Liver (tissue), 9 donors: ENCODE measurements around the gene KRTAP5-1. TPM values are rescaled to one million over a fixed set of nuclear protein-coding genes. Genes with fewer than 3 reads are reported as not detected.
"Not testable (repeated sequence)": the region's sequence is repeated elsewhere in the genome, so short reads cannot be mapped to it uniquely, and the experiment has no call there.

Source experiments
- DNase-seq: peaks from one replicate; pipeline ENCODE4 v3.0.0-alpha.2; 2017; ENCODE audit warnings: low spot score
- H3K27ac ChIP-seq, 2 donors: one replicate each; pipeline ENCODE4 v1.7.0; 2013; ENCODE audit warnings: inconsistent platforms in 2 of 2, low read length in 2 of 2, control low read depth in 1 of 2, low read depth in 1 of 2, mild to moderate bottlenecking in 1 of 2
- H3K27me3 ChIP-seq, 4 donors: one replicate each; pipeline versions ENCODE4 v1.6.1 to v1.7.0; 2013; ENCODE audit warnings: low read length in 3 of 4, inconsistent platforms in 1 of 4, mild to moderate bottlenecking in 1 of 4, moderate library complexity in 1 of 4; ENCODE audit not compliant: control insufficient read depth in 4 of 4, insufficient read depth in 4 of 4
- H3K36me3 ChIP-seq, 4 donors: one replicate each; pipeline versions ENCODE4 v1.6.1 to v1.7.0; 2013; ENCODE audit warnings: low read length in 3 of 4, mild to moderate bottlenecking in 3 of 4, low read depth in 1 of 4, moderate library complexity in 1 of 4; ENCODE audit not compliant: control insufficient read depth in 4 of 4, insufficient read depth in 3 of 4
- H3K4me1 ChIP-seq, 4 donors: one replicate each; pipeline versions ENCODE4 v1.6.1 to v1.7.0; 2013; ENCODE audit warnings: low read length in 3 of 4, mild to moderate bottlenecking in 3 of 4, moderate library complexity in 1 of 4; ENCODE audit not compliant: control insufficient read depth in 4 of 4, insufficient read depth in 4 of 4
- H3K4me3 ChIP-seq, 3 donors: one replicate each; pipeline versions ENCODE4 v1.6.1 to v1.7.0; 2013; ENCODE audit warnings: low read length in 3 of 3, control low read depth in 1 of 3, low read depth in 1 of 3, mild to moderate bottlenecking in 1 of 3
- H3K9ac ChIP-seq, 2 donors: one replicate each; pipeline ENCODE4 v1.7.0; 2013; ENCODE audit warnings: low read length in 2 of 2, mild to moderate bottlenecking in 2 of 2, moderate library complexity in 2 of 2, control low read depth in 1 of 2, low read depth in 1 of 2
- H3K9me3 ChIP-seq, 4 donors: one replicate each; pipeline versions ENCODE4 v1.6.1 to v1.7.0; 2013; ENCODE audit warnings: low read length in 3 of 4; ENCODE audit not compliant: control insufficient read depth in 4 of 4
- EGR1 ChIP-seq, 2 donors: IDR thresholded peaks; 2 replicates each; pipeline ENCODE4 v1.6.1; 2016 to 2018; ENCODE audit warnings: antibody characterized with exemption in 2 of 2, low read depth in 2 of 2
- FOXA1 ChIP-seq: IDR thresholded peaks from 2 replicates; pipeline ENCODE4 v1.6.1; 2016; ENCODE audit warnings: antibody characterized with exemption
- FOXA2 ChIP-seq: IDR thresholded peaks from 2 replicates; pipeline ENCODE4 v1.6.1; 2016; ENCODE audit warnings: antibody characterized with exemption
- HNF4A ChIP-seq, 2 donors: conservative IDR thresholded peaks; 2 replicates each; pipeline ENCODE4 v1.6.1; 2016; ENCODE audit warnings: antibody characterized with exemption in 2 of 2, mild to moderate bottlenecking in 2 of 2
- JUND ChIP-seq, 2 donors: IDR thresholded peaks; 2 replicates each; pipeline ENCODE4 v1.6.1; 2016; ENCODE audit warnings: antibody characterized with exemption in 2 of 2
- NR2F2 ChIP-seq: IDR thresholded peaks from 2 replicates; pipeline ENCODE4 v1.6.1; 2016; ENCODE audit warnings: antibody characterized with exemption
- RAD21 ChIP-seq, 2 donors: IDR thresholded peaks; 2 replicates each; pipeline ENCODE4 v1.6.1; 2016; ENCODE audit warnings: antibody characterized with exemption in 2 of 2, mild to moderate bottlenecking in 2 of 2
- REST ChIP-seq: IDR thresholded peaks from 2 replicates; pipeline ENCODE4 v1.6.1; 2016; ENCODE audit warnings: antibody characterized with exemption, mild to moderate bottlenecking
- RXRA ChIP-seq, 2 donors: IDR thresholded peaks; 2 replicates each; pipeline ENCODE4 v1.6.1; 2017 to 2018; ENCODE audit warnings: antibody characterized with exemption in 2 of 2, mild to moderate bottlenecking in 1 of 2
- SP1 ChIP-seq: IDR thresholded peaks from 2 replicates; pipeline ENCODE4 v1.6.1; 2018; ENCODE audit warnings: antibody characterized with exemption, mild to moderate bottlenecking
- TAF1 ChIP-seq: conservative IDR thresholded peaks from 2 replicates; pipeline ENCODE4 v1.6.1; 2016; ENCODE audit warnings: antibody characterized with exemption, mild to moderate bottlenecking
- YY1 ChIP-seq: IDR thresholded peaks from 2 replicates; pipeline ENCODE4 v1.6.1; 2016; ENCODE audit warnings: antibody characterized with exemption, mild to moderate bottlenecking
- ZBTB33 ChIP-seq: IDR thresholded peaks from 2 replicates; pipeline ENCODE4 v1.6.1; 2016; ENCODE audit warnings: antibody characterized with exemption
- WGBS: extraction: QIAGEN DNeasy Blood & Tissue Kit; methylation state at CpG from one replicate; pipeline ENCODE4 v1.1.7; 2013; 5-methylcytosine and 5-hydroxymethylcytosine counted together
- polyA plus RNA-seq, 2 donors: library from polyadenylated mRNA; stranded (reverse) in 1 of 2; unstranded in 1 of 2; fragments of 200-250 nt in 1 of 2; fragments of >200 nt in 1 of 2; fragmentation: Nextera tagmentation in 1 of 2; extraction: Ambion mirVana in 1 of 2; gene quantifications; one replicate each; pipeline versions ENCODE4 v1.2.1 to v1.2.3, GENCODE V29; 2013 to 2015
- total RNA-seq, 2 donors: library from RNA; depleted of rRNA; stranded (reverse); fragments of >200 nt; gene quantifications; one replicate each; pipeline ENCODE4 v1.2.3, GENCODE V29; 2014
- TF ChIP-seq, protein P1 (sequence below): IDR thresholded peaks from 2 replicates; pipeline ENCODE4 v1.6.1; 2016; ENCODE audit warnings: antibody characterized with exemption
- TF ChIP-seq, protein P2 (sequence below): IDR thresholded peaks from 2 replicates; pipeline ENCODE4 v1.6.1; 2016; ENCODE audit warnings: antibody characterized with exemption
- donor health status: healthy.
- donor health status: healthy.
- donor health status: healthy.
- donor health status: healthy.
- donor health status: healthy.

The KRTAP5-1 gene
- total and polyA plus RNA-seq, 4 donors, result not detected

- peaks cover 0 to 3% (median 0%) of the 10 kb centered on the region in 4 donors for H3K4me1 ChIP-seq
- WGBS, result 71% methylated on average over 1 of the region's 1 CpG
- H3K4me3 ChIP-seq, result no peak overlapping the region
- no peak overlapping the region for H3K27ac ChIP-seq
- DNase-seq, result no peak
- no peaks in the 10 kb centered on the region for H3K36me3 ChIP-seq
- TF ChIP-seq REST, result no peak
- no peak for TF ChIP-seq FOXA1
- no peak for TF ChIP-seq NR2F2
- TF ChIP-seq EGR1 (IDR thresholded peaks at IDR 0.05; ENCODE audit: low read depth in 2 of 2), result no peak
- TF ChIP-seq YY1, result no peak
- TF ChIP-seq ZBTB33, result no peak
- TF ChIP-seq JUND (IDR thresholded peaks at IDR 0.05), result no peak
- TF ChIP-seq FOXA2, result no peak
- no peak for TF ChIP-seq RAD21 (IDR thresholded peaks at IDR 0.05)
- TF ChIP-seq TAF1, result no peak
- TF ChIP-seq SP1, result no peak
- H3K9ac ChIP-seq, result no peak overlapping the region
- no peaks in the 10 kb centered on the region for H3K9me3 ChIP-seq
- H3K27me3 ChIP-seq, result peaks cover 0 to 4% (median 0%) of the 10 kb centered on the region in 4 donors
These were observed 18.5 kb upstream of the KRTAP5-1 start for GRCh38 chr11:1603629-1604028.

DNA sequence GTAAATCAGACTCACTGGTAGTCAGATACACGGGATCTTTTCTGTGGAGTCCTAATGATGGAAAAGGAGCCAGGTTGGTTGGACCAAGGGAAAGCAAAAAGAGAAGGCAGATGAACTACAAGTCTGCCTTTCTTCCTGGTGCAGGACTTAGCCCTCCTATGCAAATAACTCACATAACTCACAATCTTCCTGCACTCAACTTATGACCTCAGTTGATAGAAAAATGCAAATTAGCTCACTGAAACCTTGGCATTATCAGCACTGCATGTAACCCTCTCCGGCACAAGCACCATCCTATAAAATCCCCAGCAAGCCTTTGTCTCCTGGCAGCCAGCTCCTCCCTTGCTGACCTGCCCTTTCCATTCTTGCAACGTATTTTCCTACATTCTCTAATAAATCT, 16.6 kb upstream of the KRTAP5-1 start:
- not testable (repeated sequence) for H3K4me1 ChIP-seq, H3K9ac ChIP-seq, H3K27me3 ChIP-seq, H3K27ac ChIP-seq, H3K4me3 ChIP-seq, DNase-seq, H3K36me3 ChIP-seq, H3K9me3 ChIP-seq
- WGBS, result 61% methylated on average over 3 of the region's 3 CpGs

DNA sequence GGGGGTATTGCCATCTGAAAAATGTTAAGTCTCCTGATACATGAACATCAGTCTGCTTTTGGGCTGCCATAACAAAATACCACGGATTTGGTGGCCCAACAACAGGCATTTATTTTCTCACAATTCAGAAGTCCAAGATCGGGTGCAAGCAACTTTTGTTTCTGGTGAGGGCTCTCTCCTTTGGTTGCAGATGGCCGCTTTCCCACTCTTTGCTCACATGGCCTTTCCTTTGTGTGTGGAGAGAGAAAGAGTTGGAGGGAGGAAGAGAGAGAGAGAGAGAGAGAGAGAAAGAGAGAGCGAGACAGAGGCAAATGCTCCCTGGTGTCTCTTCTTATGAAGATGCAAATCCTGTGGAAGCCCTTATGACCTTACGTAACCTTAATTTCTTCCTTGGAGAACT, 15.5 kb upstream of the KRTAP5-1 start:
- H3K4me3 ChIP-seq, result no peak overlapping the region
- 81% methylated on average over 5 of the region's 5 CpGs for WGBS
- no peaks in the 10 kb centered on the region for H3K27me3 ChIP-seq
- TF ChIP-seq, protein P1, sequence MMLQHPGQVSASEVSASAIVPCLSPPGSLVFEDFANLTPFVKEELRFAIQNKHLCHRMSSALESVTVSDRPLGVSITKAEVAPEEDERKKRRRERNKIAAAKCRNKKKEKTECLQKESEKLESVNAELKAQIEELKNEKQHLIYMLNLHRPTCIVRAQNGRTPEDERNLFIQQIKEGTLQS, result no peak
- TF ChIP-seq HNF4A (conservative IDR thresholded peaks at IDR 0.05) (no peak), ZBTB33 (no peak), RAD21 (IDR thresholded peaks at IDR 0.05) (no peak), RXRA (IDR thresholded peaks at IDR 0.05) (no peak), REST (no peak), TAF1 (no peak)
- TF ChIP-seq, protein P2, sequence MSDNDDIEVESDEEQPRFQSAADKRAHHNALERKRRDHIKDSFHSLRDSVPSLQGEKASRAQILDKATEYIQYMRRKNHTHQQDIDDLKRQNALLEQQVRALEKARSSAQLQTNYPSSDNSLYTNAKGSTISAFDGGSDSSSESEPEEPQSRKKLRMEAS, result no peak

More for the DNA sequence above, 15.5 kb upstream of the KRTAP5-1 start:
- Histone ChIP-seq H3K36me3 (no peaks in the 10 kb centered on the region), H3K27ac (no peak overlapping the region), H3K9ac (no peak overlapping the region), H3K9me3 (no peaks in the 10 kb centered on the region), H3K4me1 (peaks cover 0 to 5% (median 0%) of the 10 kb centered on the region in 4 donors)
- DNase-seq, result no peak
